ENCODE results near the gene ZNF777.

The ZNF777 gene

DNA sequence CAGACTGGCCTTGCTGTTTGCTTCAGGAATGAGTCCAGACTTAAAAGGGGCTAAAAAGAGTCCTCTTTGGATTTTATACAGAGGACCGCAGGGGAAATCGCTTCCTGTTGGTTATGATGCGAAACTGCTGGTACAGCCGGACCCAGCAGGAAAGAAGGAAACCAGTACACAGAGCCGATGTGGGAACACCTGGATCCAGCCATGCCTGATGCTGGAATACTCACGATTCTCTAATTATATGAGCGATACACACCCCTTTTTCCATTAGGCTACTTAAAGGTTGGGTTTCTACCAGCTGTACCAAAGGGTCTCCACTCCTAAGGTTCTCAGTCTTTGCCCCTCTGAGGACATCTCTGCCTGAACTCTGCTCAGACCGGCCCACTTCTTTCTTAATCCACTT lies 27.7 kb downstream of the ZNF777 start:
- H2BK120ac ChIP-seq (ENCODE audit: low read depth, low read length) = no peak overlapping the region
- H3K36me3 ChIP-seq (ENCODE audit: control insufficient read depth in 1 of 2, insufficient read depth in 2 of 2, low read depth in 1 of 2, low read length in 2 of 2) = peaks cover 53 to 67% of the 10 kb centered on the region in 2 experiments
- H3K27ac ChIP-seq (ENCODE audit: low read length, poor library complexity, severe bottlenecking) = no peak overlapping the region
- H2BK12ac ChIP-seq (ENCODE audit: low read length in 2 of 2) = no peak overlapping the region
- H3K79me1 ChIP-seq (replicated peaks; ENCODE audit: low read length, poor library complexity, severe bottlenecking) = peaks cover 29% of the 10 kb centered on the region
- no peak for DNase-seq
- no peak overlapping the region for H2AK5ac ChIP-seq (ENCODE audit: low read length, severe bottlenecking)
- no peaks in the 10 kb centered on the region for H3K27me3 ChIP-seq (ENCODE audit: control insufficient read depth in 1 of 2, insufficient read depth in 1 of 2, low read length in 2 of 2)
- H3K9ac ChIP-seq (ENCODE audit: low read length) = no peak overlapping the region
- 86% methylated on average over 8 of the region's 8 CpGs for WGBS
- no peak overlapping the region for H4K91ac ChIP-seq (ENCODE audit: low read length)
- no peaks in the 10 kb centered on the region for H3K4me1 ChIP-seq (ENCODE audit: control insufficient read depth, insufficient read depth, low read depth, low read length)
- no peak overlapping the region for H3K23ac ChIP-seq (ENCODE audit: low read length in 2 of 2)
- H2BK15ac ChIP-seq (ENCODE audit: low read depth, poor library complexity, severe bottlenecking) = no peak overlapping the region
- no peak overlapping the region for H3K4me3 ChIP-seq (ENCODE audit: insufficient read depth in 1 of 2, low read depth in 1 of 2, low read length in 2 of 2)
- H3K14ac ChIP-seq (ENCODE audit: low read length in 2 of 2) = no peak overlapping the region
- H2BK5ac ChIP-seq (ENCODE audit: low read depth, low read length, poor library complexity, severe bottlenecking) = no peak overlapping the region
- no peak overlapping the region for H4K8ac ChIP-seq (ENCODE audit: low read length)
- no peak overlapping the region for H3K18ac ChIP-seq (ENCODE audit: low read depth in 1 of 2, low read length in 2 of 2)
- H2AFZ ChIP-seq (ENCODE audit: low read depth, low read length) = no peak overlapping the region
- no peak overlapping the region for H3K4me2 ChIP-seq (ENCODE audit: low read length, poor library complexity, severe bottlenecking)
- no peak overlapping the region for H3K4ac ChIP-seq (ENCODE audit: low read depth in 1 of 2, low read length in 2 of 2)
- H3K9me3 ChIP-seq (ENCODE audit: control insufficient read depth, low read length) = no peaks in the 10 kb centered on the region

DNA sequence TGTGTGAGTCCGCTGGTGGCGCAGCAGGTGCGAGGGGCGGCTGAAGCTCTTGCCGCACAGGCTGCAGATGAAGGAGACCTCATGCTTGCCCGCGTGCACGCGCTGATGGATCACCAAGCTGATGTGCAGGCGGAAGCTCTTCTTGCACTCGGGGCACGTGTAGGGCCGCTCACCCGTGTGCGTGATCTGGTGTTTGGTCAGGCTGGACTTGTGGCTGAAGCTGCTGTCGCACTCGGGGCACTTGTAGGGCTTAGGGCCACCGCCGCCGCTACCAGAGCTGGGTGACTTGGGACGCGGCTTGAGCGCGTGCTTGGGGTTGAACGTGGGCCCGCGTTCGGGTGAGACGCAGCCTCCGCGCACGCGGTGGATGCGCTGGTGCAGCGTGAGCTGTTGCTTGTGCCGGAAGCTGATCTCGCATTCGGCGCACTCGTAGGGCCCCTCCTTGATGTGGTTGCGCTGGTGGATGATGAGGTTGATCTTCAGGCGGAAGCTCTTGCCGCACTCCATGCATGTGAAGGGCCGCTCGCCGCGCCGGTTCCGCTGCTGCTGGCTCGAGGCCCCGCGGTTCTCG lies 28.7 kb downstream of the ZNF777 start:
- Histone ChIP-seq H2AFZ (ENCODE audit: low read depth, low read length) (no peak overlapping the region), H3K9ac (ENCODE audit: low read length) (no peak overlapping the region), H4K8ac (ENCODE audit: low read length) (no peak overlapping the region), H4K91ac (ENCODE audit: low read length) (no peak overlapping the region), H3K9me3 (ENCODE audit: control insufficient read depth, low read length) (no peaks in the 10 kb centered on the region), H3K36me3 (ENCODE audit: control insufficient read depth in 1 of 2, insufficient read depth in 2 of 2, low read depth in 1 of 2, low read length in 2 of 2) (peaks cover 52 to 65% of the 10 kb centered on the region in 2 experiments), H2BK5ac (ENCODE audit: low read depth, low read length, poor library complexity, severe bottlenecking) (no peak overlapping the region), H3K27me3 (ENCODE audit: control insufficient read depth in 1 of 2, insufficient read depth in 1 of 2, low read length in 2 of 2) (no peaks in the 10 kb centered on the region), H3K4ac (ENCODE audit: low read depth in 1 of 2, low read length in 2 of 2) (no peak overlapping the region), H3K18ac (ENCODE audit: low read depth in 1 of 2, low read length in 2 of 2) (no peak overlapping the region), H3K4me2 (ENCODE audit: low read length, poor library complexity, severe bottlenecking) (no peak overlapping the region), H2AK5ac (ENCODE audit: low read length, severe bottlenecking) (no peak overlapping the region), H3K14ac (ENCODE audit: low read length in 2 of 2) (no peak overlapping the region), H3K79me1 (replicated peaks; ENCODE audit: low read length, poor library complexity, severe bottlenecking) (peaks cover 28% of the 10 kb centered on the region), H3K23ac (ENCODE audit: low read length in 2 of 2) (no peak overlapping the region), H3K4me3 (ENCODE audit: insufficient read depth in 1 of 2, low read depth in 1 of 2, low read length in 2 of 2) (no peak overlapping the region), H3K27ac (ENCODE audit: low read length, poor library complexity, severe bottlenecking) (no peak overlapping the region), H2BK12ac (ENCODE audit: low read length in 2 of 2) (no peak overlapping the region), H2BK120ac (ENCODE audit: low read depth, low read length) (no peak overlapping the region), H2BK15ac (ENCODE audit: low read depth, poor library complexity, severe bottlenecking) (no peak overlapping the region), H3K4me1 (ENCODE audit: control insufficient read depth, insufficient read depth, low read depth, low read length) (no peaks in the 10 kb centered on the region)
- no peak for DNase-seq
- WGBS = 97% methylated on average over 53 of the region's 53 CpGs

DNA sequence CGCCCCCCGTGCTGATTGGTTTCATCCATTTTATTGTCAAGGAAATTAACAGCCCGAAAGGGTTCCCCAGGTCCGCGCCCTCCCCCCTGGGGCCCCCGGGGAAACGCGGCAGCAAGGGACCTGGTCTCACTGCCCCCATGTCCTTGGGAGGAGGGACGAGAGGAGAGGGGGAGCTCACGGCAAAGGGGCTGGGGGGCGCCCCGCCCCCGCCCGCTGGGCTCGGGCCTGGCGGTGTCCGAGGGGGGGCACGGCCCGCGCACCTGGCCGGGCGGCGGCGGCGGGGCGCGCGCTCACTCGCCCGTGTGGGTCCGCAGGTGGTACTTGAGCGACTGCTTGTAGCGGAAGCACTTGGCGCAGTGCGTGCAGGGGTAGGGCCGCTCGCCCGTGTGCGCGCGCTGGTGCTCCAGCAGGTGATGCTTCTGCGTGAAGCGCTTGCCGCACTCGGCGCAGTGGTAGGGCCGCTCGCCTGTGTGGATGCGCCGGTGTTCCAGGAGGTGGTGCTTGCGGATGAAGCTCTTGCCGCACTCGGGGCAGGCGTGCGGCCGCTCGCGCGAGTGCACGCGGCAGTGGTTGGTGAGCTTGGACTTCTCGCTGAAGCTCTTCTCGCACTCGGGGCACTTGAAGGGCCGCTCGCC lies 29.3 kb downstream of the ZNF777 start:
- H3K36me3 ChIP-seq (ENCODE audit: control insufficient read depth in 1 of 2, insufficient read depth in 2 of 2, low read depth in 1 of 2, low read length in 2 of 2) = peaks cover 48 to 61% of the 10 kb centered on the region in 2 experiments

DNA sequence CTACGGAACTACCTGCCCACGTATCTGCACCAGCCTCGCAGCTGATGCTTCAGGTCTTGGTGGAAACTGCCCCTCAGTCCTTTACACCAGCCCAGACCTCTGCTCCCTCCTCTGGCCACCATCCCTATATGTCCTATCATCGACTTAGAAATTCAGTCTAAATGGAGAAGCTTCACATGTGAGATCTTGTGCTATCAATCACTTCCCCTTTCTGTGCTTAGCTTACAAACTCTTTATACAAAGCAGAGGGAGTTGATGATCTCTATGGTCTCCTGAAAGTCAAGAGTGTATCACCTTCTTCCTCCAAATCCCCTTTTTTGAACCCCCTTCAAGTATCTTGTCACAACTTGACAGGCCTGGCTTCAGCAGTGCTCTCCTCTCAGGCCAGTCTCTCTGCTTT lies 30.7 kb downstream of the ZNF777 start:
- H3K9me3 ChIP-seq (ENCODE audit: control insufficient read depth, low read length) = no peaks in the 10 kb centered on the region
- H3K4me3 ChIP-seq (ENCODE audit: insufficient read depth in 1 of 2, low read depth in 1 of 2, low read length in 2 of 2) = no peak overlapping the region
- WGBS = 99% methylated on average over 4 of the region's 4 CpGs

More for the DNA sequence above, 29.3 kb downstream of the ZNF777 start:
- H3K27me3 ChIP-seq (ENCODE audit: control insufficient read depth in 1 of 2, insufficient read depth in 1 of 2, low read length in 2 of 2) = no peaks in the 10 kb centered on the region
- no peak overlapping the region for H3K4ac ChIP-seq (ENCODE audit: low read depth in 1 of 2, low read length in 2 of 2)
- no peak overlapping the region for H4K8ac ChIP-seq (ENCODE audit: low read length)
- H4K91ac ChIP-seq (ENCODE audit: low read length) = no peak overlapping the region
- no peak overlapping the region for H3K4me3 ChIP-seq (ENCODE audit: insufficient read depth in 1 of 2, low read depth in 1 of 2, low read length in 2 of 2)
- no peak overlapping the region for H2AFZ ChIP-seq (ENCODE audit: low read depth, low read length)
- H3K27ac ChIP-seq (ENCODE audit: low read length, poor library complexity, severe bottlenecking) = no peak overlapping the region
- no peaks in the 10 kb centered on the region for H3K4me1 ChIP-seq (ENCODE audit: control insufficient read depth, insufficient read depth, low read depth, low read length)
- no peak overlapping the region for H3K4me2 ChIP-seq (ENCODE audit: low read length, poor library complexity, severe bottlenecking)
- no peak overlapping the region for H2AK5ac ChIP-seq (ENCODE audit: low read length, severe bottlenecking)
- H3K9ac ChIP-seq (ENCODE audit: low read length) = no peak overlapping the region
- no peak overlapping the region for H3K18ac ChIP-seq (ENCODE audit: low read depth in 1 of 2, low read length in 2 of 2)
- H3K79me1 ChIP-seq (replicated peaks; ENCODE audit: low read length, poor library complexity, severe bottlenecking) = peaks cover 25% of the 10 kb centered on the region
- WGBS = 98% methylated on average over 61 of the region's 66 CpGs
- no peak overlapping the region for H2BK5ac ChIP-seq (ENCODE audit: low read depth, low read length, poor library complexity, severe bottlenecking)
- H2BK12ac ChIP-seq (ENCODE audit: low read length in 2 of 2) = no peak overlapping the region
- H3K23ac ChIP-seq (ENCODE audit: low read length in 2 of 2) = no peak overlapping the region
- no peak overlapping the region for H2BK120ac ChIP-seq (ENCODE audit: low read depth, low read length)
- H3K9me3 ChIP-seq (ENCODE audit: control insufficient read depth, low read length) = no peaks in the 10 kb centered on the region
- H2BK15ac ChIP-seq (ENCODE audit: low read depth, poor library complexity, severe bottlenecking) = no peak overlapping the region
- no peak for DNase-seq
- no peak overlapping the region for H3K14ac ChIP-seq (ENCODE audit: low read length in 2 of 2)

More for the DNA sequence above, 30.7 kb downstream of the ZNF777 start:
- Histone ChIP-seq H2BK120ac (ENCODE audit: low read depth, low read length) (no peak overlapping the region), H4K8ac (ENCODE audit: low read length) (no peak overlapping the region), H2BK15ac (ENCODE audit: low read depth, poor library complexity, severe bottlenecking) (no peak overlapping the region), H3K36me3 (ENCODE audit: control insufficient read depth in 1 of 2, insufficient read depth in 2 of 2, low read depth in 1 of 2, low read length in 2 of 2) (peaks cover 38 to 47% of the 10 kb centered on the region in 2 experiments), H3K4ac (ENCODE audit: low read depth in 1 of 2, low read length in 2 of 2) (no peak overlapping the region), H2BK5ac (ENCODE audit: low read depth, low read length, poor library complexity, severe bottlenecking) (no peak overlapping the region), H3K4me1 (ENCODE audit: control insufficient read depth, insufficient read depth, low read depth, low read length) (no peaks in the 10 kb centered on the region), H3K9ac (ENCODE audit: low read length) (no peak overlapping the region), H3K79me1 (replicated peaks; ENCODE audit: low read length, poor library complexity, severe bottlenecking) (peaks cover 20% of the 10 kb centered on the region), H3K27ac (ENCODE audit: low read length, poor library complexity, severe bottlenecking) (no peak overlapping the region), H2AK5ac (ENCODE audit: low read length, severe bottlenecking) (no peak overlapping the region), H3K23ac (ENCODE audit: low read length in 2 of 2) (no peak overlapping the region), H2BK12ac (ENCODE audit: low read length in 2 of 2) (no peak overlapping the region), H3K27me3 (ENCODE audit: control insufficient read depth in 1 of 2, insufficient read depth in 1 of 2, low read length in 2 of 2) (no peaks in the 10 kb centered on the region), H3K14ac (ENCODE audit: low read length in 2 of 2) (no peak overlapping the region), H3K18ac (ENCODE audit: low read depth in 1 of 2, low read length in 2 of 2) (no peak overlapping the region), H2AFZ (ENCODE audit: low read depth, low read length) (no peak overlapping the region), H4K91ac (ENCODE audit: low read length) (no peak overlapping the region), H3K4me2 (ENCODE audit: low read length, poor library complexity, severe bottlenecking) (no peak overlapping the region)
- no peak for DNase-seq

Data from mesenchymal stem cell (in vitro differentiated cells and primary cell).